Measurements from ENCODE around the gene KIF16B. TPM values are rescaled to one million over a fixed set of nuclear protein-coding genes. Genes with fewer than 3 reads are reported as not detected.
"Not testable (repeated sequence)": the region's sequence is repeated elsewhere in the genome, so short reads cannot be mapped to it uniquely, and the experiment has no call there.

The KIF16B gene
- total and polyA plus RNA-seq, 2 donors (not counting 3 experiments of a cell fraction or from before 2014, with no cell fraction given) = 2.9 to 8.8 TPM

DNA sequence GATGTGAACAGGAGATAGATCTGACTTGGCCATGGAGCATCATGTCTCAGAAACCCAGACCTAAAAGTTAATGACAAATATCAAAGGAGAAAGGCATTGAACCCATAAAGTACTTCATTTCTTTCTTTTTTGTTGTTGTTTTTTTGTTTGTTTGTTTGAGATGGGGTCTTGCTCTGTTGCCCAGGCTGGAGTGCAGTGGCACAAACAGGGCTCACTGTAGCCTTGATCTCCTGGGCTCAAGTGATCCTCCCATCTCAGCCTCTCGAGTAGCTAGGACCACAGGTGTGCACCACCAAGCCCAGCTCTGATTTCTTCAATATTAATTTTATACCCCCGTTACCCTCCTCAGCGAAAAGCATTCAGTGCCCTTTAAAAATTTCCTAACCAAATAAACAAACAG lies 45.8 kb downstream of the KIF16B start:
- CTCF ChIA-PET = interaction anchor here (1.3 kb wide), 1 partner anchor 9 kb away, joined by 4 read pairs; no protein-coding TSS in a partner anchor
- TF ChIP-seq POLR2A (IDR thresholded peaks at IDR 0.05; ENCODE audit: low read depth, low read length) = no peak
- BruUV-seq (replicated peaks) = no TSS peak
- H3K79me2 ChIP-seq (ENCODE audit: control insufficient read depth, insufficient read depth, low read length) = no peaks in the 10 kb centered on the region
- dilution Hi-C loops (cut with MboI; ENCODE audit: extremely low pct_ligation_motif_present, low sequenced_read_pairs) = no loop called here
- no peak overlapping the region for H3K9ac ChIP-seq (replicated peaks; ENCODE audit: extremely low read depth, insufficient read depth, low read length)
- no peaks in the 10 kb centered on the region for H4K20me1 ChIP-seq (replicated peaks; ENCODE audit: control insufficient read depth, extremely low read depth, insufficient read depth, low read length)
- no peaks in the 10 kb centered on the region for H3K9me1 ChIP-seq (replicated peaks; ENCODE audit: control insufficient read depth, extremely low read depth, insufficient read depth, low read length)
- H3K4me1 ChIP-seq (ENCODE audit: control insufficient read depth, extremely low read depth, insufficient read depth, low read length) = no peaks in the 10 kb centered on the region
- no peak overlapping the region for H3K27ac ChIP-seq (ENCODE audit: insufficient read depth, low read depth, low read length)
- no peak overlapping the region for H2AFZ ChIP-seq (ENCODE audit: low read depth, low read length)
- FAIRE-seq (no peak), DNase-seq (ENCODE audit: low read depth, low spot score) (no peak)
- no peak overlapping the region for H3K4me3 ChIP-seq (replicated peaks in 1 of 3; ENCODE audit: insufficient read depth in 1 of 3, low read depth in 1 of 3, low read length in 3 of 3)
- H3K9me3 ChIP-seq (replicated peaks; ENCODE audit: control insufficient read depth, insufficient read depth, low read length) = no peaks in the 10 kb centered on the region
- H3K36me3 ChIP-seq (ENCODE audit: control insufficient read depth in 2 of 2, extremely low read depth in 1 of 2, insufficient read depth in 2 of 2, low read length in 2 of 2) = no peaks in the 10 kb centered on the region
- no peak overlapping the region for H3K4me2 ChIP-seq (ENCODE audit: insufficient read depth, low read length)
- intact Hi-C loops (cut with micrococcal nuclease) = no loop called here
- POLR2A ChIA-PET = no interaction called here
- no peaks in the 10 kb centered on the region for H3K27me3 ChIP-seq (ENCODE audit: control insufficient read depth in 2 of 2, insufficient read depth in 2 of 2, low read length in 2 of 2)

DNA sequence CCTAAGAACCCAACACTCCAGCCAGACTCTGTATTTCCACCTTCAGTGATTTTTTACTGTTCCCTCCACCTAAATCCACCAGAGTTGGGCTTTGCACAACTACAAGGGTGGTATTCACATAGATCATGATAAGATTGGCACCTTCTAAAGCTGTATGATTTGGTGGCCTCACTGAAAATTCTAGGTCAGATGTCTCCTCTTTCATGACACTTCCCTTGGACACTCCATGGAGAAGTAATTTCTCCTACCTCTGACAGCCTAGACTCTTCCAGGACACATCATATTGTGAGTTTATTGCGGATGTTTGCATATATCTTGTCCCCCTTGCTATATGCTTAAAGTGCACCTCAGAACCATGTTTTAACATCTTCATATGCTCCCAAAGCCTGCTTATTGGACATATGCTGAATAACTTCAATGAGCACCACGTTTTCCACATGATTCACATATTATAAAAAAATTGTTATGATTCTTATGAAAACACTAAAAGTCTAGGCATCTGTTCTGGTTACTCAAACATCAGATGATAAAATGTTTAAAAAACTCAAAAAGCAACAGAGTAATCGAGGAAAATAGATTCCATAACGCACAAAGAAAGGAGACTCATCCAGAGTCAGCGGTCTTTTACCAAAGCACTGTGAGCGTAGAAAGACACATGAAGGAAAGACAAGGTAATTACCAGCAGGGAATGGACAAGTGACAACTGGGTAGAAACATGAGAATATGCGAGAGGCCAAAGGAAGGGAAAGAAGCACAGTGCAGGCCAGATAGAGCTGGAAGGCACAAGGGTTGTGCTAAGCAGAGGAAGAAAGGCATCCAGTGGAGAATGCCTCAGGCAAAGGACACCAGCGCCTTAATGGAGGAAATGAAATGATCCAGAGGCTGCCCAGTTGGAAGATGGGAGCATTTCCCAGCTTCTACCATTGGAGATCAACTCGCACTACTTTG lies 46.5 kb downstream of the KIF16B start:
- no peak overlapping the region for H3K27ac ChIP-seq (ENCODE audit: insufficient read depth, low read depth, low read length)

DNA sequence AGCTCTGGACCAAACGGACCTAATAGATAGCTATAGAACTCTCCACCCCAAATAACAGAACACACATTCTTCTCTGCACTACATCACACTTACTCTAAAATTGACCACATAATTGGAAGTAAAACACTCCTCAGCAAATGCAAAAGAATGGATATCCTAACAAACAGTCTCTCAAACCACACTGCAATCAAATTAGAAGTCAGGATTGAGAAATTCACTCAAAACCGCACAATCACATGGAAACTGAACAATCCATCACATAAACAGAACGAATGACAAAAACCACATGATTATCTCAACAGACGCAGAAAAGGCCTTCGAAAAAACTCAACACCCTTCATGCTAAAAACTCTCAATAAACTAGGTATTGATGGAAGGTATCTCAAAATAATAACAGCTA lies 50.6 kb downstream of the KIF16B start:
- H3K9me1 ChIP-seq (replicated peaks; ENCODE audit: control insufficient read depth, extremely low read depth, insufficient read depth, low read length); DNase-seq (ENCODE audit: low read depth, low spot score); H3K27ac ChIP-seq (ENCODE audit: insufficient read depth, low read depth, low read length); H3K36me3 ChIP-seq (ENCODE audit: control insufficient read depth in 2 of 2, extremely low read depth in 1 of 2, insufficient read depth in 2 of 2, low read length in 2 of 2); H3K4me3 ChIP-seq (replicated peaks in 1 of 3; ENCODE audit: insufficient read depth in 1 of 3, low read depth in 1 of 3, low read length in 3 of 3); H3K27me3 ChIP-seq (ENCODE audit: control insufficient read depth in 2 of 2, insufficient read depth in 2 of 2, low read length in 2 of 2); H4K20me1 ChIP-seq (replicated peaks; ENCODE audit: control insufficient read depth, extremely low read depth, insufficient read depth, low read length); H3K9me3 ChIP-seq (replicated peaks; ENCODE audit: control insufficient read depth, insufficient read depth, low read length); POLR2A ChIA-PET; BruUV-seq (replicated peaks); H3K4me2 ChIP-seq (ENCODE audit: insufficient read depth, low read length); H3K79me2 ChIP-seq (ENCODE audit: control insufficient read depth, insufficient read depth, low read length); H2AFZ ChIP-seq (ENCODE audit: low read depth, low read length); H3K4me1 ChIP-seq (ENCODE audit: control insufficient read depth, extremely low read depth, insufficient read depth, low read length); FAIRE-seq; intact Hi-C loops (cut with micrococcal nuclease); dilution Hi-C loops (cut with MboI; ENCODE audit: extremely low pct_ligation_motif_present, low sequenced_read_pairs); H3K9ac ChIP-seq (replicated peaks; ENCODE audit: extremely low read depth, insufficient read depth, low read length): not testable (repeated sequence)
- CTCF ChIA-PET = interaction anchor here (0.6 kb wide), 1 partner anchor 8 kb away, joined by 3 read pairs; no protein-coding TSS in a partner anchor

More for the DNA sequence above, 46.5 kb downstream of the KIF16B start:
- no peaks in the 10 kb centered on the region for H3K9me3 ChIP-seq (replicated peaks; ENCODE audit: control insufficient read depth, insufficient read depth, low read length)
- CTCF ChIA-PET = interaction anchor here (1.3 kb wide), 1 partner anchor 9 kb away, joined by 4 read pairs; no protein-coding TSS in a partner anchor
- no peaks in the 10 kb centered on the region for H3K9me1 ChIP-seq (replicated peaks; ENCODE audit: control insufficient read depth, extremely low read depth, insufficient read depth, low read length)
- no peak overlapping the region for H3K9ac ChIP-seq (replicated peaks; ENCODE audit: extremely low read depth, insufficient read depth, low read length)
- H2AFZ ChIP-seq (ENCODE audit: low read depth, low read length) = no peak overlapping the region
- dilution Hi-C loops (cut with MboI; ENCODE audit: extremely low pct_ligation_motif_present, low sequenced_read_pairs) (no loop called here), intact Hi-C loops (cut with micrococcal nuclease) (no loop called here)
- no peaks in the 10 kb centered on the region for H3K36me3 ChIP-seq (ENCODE audit: control insufficient read depth in 2 of 2, extremely low read depth in 1 of 2, insufficient read depth in 2 of 2, low read length in 2 of 2)
- no peak for TF ChIP-seq GATA2 (IDR thresholded peaks at IDR 0.05; ENCODE audit: insufficient read depth, insufficient read length, low read depth, low read length)
- no peak for TF ChIP-seq POLR2AphosphoS5 (IDR thresholded peaks at IDR 0.05; ENCODE audit: insufficient read depth, low read depth, low read length)
- no peaks in the 10 kb centered on the region for H3K79me2 ChIP-seq (ENCODE audit: control insufficient read depth, insufficient read depth, low read length)
- no peak overlapping the region for H3K4me3 ChIP-seq (replicated peaks in 1 of 3; ENCODE audit: insufficient read depth in 1 of 3, low read depth in 1 of 3, low read length in 3 of 3)
- H4K20me1 ChIP-seq (replicated peaks; ENCODE audit: control insufficient read depth, extremely low read depth, insufficient read depth, low read length) = no peaks in the 10 kb centered on the region
- FAIRE-seq = no peak
- H3K27me3 ChIP-seq (ENCODE audit: control insufficient read depth in 2 of 2, insufficient read depth in 2 of 2, low read length in 2 of 2) = no peaks in the 10 kb centered on the region
- no peaks in the 10 kb centered on the region for H3K4me1 ChIP-seq (ENCODE audit: control insufficient read depth, extremely low read depth, insufficient read depth, low read length)
- H3K4me2 ChIP-seq (ENCODE audit: insufficient read depth, low read length) = no peak overlapping the region
- POLR2A ChIA-PET = no interaction called here
- no TSS peak for BruUV-seq (replicated peaks)
- DNase-seq (ENCODE audit: low read depth, low spot score) = no peak
